Measurements from ENCODE around the gene HRC. TPM values are rescaled to one million over a fixed set of nuclear protein-coding genes. Genes with fewer than 3 reads are reported as not detected.
"Not testable (repeated sequence)": the region's sequence is repeated elsewhere in the genome, so short reads cannot be mapped to it uniquely, and the experiment has no call there.

The HRC gene
- total RNA-seq, 1 donor from 2014 or later = not detected

DNA sequence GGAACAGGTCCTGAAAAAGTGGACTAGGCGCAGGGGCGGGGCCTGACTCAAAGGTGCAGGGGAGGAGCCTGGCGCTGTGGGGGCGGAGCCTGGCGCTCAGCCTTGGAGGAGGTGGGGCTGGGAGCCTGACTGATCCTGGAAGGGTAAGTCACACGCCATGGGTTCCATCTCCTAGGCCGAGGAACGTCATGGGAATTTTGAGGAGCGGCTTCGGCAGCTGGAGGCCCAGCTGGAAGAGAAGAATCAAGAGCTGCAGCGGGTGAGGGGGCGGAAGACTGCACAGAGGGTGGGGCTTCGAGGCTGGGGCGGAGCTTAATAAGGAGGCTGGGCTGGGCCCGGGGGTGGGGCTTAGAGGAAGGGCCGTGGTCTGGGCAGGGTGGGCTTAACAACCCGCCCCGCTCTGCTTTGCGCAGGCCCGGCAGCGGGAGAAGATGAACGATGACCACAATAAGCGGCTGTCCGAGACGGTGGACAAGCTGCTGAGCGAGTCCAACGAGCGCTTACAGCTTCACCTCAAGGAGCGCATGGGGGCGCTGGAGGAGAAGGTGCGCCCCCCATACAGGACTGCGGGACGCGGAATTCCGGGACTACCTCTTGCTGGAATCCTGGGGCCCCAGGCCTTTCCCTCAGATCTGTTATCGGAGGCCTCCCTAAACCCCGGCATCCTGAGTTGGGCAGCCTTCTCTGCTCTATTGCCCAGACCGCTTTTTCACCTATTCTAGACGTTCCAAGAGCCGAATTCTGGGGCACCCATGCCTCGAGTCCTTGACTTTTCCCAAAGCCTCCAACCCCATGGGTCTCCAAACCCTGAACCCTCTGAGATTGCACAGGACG, 21.4 kb downstream of the HRC start:
- H3K4me3 ChIP-seq (ENCODE audit: low read depth, low read length) = peak overlapping the region; percentile 42
- TF ChIP-seq, protein P1, sequence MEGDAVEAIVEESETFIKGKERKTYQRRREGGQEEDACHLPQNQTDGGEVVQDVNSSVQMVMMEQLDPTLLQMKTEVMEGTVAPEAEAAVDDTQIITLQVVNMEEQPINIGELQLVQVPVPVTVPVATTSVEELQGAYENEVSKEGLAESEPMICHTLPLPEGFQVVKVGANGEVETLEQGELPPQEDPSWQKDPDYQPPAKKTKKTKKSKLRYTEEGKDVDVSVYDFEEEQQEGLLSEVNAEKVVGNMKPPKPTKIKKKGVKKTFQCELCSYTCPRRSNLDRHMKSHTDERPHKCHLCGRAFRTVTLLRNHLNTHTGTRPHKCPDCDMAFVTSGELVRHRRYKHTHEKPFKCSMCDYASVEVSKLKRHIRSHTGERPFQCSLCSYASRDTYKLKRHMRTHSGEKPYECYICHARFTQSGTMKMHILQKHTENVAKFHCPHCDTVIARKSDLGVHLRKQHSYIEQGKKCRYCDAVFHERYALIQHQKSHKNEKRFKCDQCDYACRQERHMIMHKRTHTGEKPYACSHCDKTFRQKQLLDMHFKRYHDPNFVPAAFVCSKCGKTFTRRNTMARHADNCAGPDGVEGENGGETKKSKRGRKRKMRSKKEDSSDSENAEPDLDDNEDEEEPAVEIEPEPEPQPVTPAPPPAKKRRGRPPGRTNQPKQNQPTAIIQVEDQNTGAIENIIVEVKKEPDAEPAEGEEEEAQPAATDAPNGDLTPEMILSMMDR (conservative IDR thresholded peaks at IDR 0.05; ENCODE audit: low read depth, low read length) = peak; percentile 21
- DNase-seq (ENCODE audit: low read depth) = no peak

DNA sequence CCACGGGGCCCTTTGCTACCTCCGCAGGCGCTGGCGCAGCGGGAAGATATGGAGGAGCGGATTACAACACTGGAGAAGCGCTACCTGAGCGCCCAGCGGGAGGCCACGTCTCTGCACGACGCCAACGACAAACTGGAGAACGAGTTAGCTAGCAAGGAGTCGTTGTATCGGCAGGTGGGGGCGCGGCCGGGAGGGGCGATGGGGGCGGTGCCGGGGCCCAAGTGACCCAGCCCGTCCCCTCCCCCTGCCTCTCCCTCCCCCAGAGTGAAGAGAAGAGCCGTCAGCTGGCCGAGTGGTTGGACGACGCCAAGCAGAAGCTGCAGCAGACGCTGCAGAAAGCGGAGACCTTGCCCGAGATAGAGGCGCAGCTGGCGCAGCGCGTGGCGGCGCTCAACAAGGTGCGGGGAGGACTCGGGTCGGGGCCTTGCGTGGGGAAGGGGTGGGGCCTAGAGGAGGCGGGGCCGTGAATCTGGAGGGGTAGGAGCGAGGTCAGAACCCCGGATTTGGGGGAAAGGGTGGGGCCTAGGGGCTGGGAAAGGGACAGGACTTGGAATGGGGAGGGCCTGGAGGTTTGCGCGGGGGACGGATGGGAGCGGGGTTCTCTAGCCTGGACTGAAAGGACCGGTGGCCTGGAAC, 22.1 kb downstream of the HRC start:
- H3K4me3 ChIP-seq (ENCODE audit: low read depth, low read length) = peak overlapping the region; percentile 42
- TF ChIP-seq, protein P1 (conservative IDR thresholded peaks at IDR 0.05; ENCODE audit: low read depth, low read length) = no peak
- DNase-seq (ENCODE audit: low read depth) = no peak

DNA sequence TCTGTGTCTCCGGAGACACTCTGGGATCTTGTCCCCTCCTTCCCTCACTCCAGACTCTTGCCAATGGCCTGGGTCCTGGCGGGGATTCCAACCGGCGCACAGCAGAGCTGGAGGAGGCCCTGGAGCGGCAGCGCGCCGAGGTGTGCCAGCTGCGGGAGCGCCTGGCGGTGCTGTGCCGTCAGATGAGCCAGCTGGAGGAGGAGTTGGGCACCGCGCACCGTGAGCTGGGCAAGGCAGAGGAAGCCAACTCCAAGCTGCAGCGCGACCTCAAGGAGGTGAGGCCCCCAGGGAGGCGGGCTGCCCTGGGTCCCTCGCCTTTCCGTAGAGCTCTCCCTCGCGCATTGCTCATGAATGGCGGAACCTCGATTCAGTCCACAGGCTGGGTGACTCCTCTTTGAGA, 24.9 kb downstream of the HRC start:
- H3K4me3 ChIP-seq (ENCODE audit: low read depth, low read length) = no peak overlapping the region
- DNase-seq (ENCODE audit: low read depth) = no peak
- TF ChIP-seq, protein P1 (conservative IDR thresholded peaks at IDR 0.05; ENCODE audit: low read depth, low read length) = no peak

DNA sequence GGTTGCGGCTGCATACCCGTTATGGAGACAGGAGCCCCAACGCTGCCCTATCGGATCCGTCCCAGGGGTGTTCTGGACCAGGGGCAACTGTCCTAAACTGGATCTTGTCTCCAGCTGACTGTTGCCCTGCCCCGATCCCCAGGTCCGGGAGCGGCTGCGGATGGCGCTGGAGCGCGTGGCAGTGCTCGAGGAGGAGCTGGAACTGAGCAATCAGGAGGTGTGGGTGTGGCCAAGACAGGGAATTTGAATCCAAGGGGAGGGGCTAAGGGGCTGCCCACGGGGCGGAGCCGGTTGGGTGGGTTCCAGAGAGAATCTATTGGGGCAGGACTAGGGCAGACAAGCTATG, 26.0 kb downstream of the HRC start:
- H3K4me3 ChIP-seq (ENCODE audit: low read depth, low read length) = no peak overlapping the region
- no peak for DNase-seq (ENCODE audit: low read depth)
- TF ChIP-seq, protein P1 (conservative IDR thresholded peaks at IDR 0.05; ENCODE audit: low read depth, low read length) = no peak

DNA sequence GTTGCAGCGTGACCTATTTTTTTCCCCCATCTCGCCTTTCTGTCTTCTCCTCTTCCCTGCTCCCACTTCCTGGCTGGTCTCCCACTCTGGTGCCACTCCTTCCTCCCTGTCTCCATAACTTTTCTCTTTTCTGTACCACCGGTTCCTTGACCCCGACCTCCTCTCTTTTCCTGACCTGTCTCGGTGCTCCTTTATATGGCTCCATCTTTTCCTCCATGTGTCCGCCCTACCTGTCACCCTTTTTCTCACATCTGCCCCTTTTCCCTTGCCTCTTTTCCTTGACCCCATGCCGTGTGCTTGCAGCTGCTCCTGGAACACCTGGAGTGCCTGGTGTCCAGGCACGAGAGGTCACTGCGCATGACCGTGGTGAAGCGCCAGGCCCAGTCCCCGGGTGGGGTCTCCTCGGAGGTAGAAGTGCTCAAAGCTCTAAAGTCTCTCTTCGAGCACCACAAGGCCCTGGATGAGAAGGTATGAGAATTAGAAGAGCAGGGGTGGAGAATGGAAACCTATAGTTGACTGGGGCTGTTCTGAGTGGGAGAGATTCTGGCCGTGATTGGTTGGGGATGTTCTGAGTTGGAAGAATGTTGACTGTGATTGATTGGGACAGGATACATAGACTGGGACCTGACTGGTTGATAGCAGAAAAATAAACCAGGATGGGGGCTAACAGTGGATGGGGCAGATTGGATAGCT, 26.5 kb downstream of the HRC start:
- no peak for DNase-seq (ENCODE audit: low read depth)
- peak overlapping the region; percentile 56 for H3K4me3 ChIP-seq (ENCODE audit: low read depth, low read length)
- TF ChIP-seq, protein P1 (conservative IDR thresholded peaks at IDR 0.05; ENCODE audit: low read depth, low read length) = no peak

DNA sequence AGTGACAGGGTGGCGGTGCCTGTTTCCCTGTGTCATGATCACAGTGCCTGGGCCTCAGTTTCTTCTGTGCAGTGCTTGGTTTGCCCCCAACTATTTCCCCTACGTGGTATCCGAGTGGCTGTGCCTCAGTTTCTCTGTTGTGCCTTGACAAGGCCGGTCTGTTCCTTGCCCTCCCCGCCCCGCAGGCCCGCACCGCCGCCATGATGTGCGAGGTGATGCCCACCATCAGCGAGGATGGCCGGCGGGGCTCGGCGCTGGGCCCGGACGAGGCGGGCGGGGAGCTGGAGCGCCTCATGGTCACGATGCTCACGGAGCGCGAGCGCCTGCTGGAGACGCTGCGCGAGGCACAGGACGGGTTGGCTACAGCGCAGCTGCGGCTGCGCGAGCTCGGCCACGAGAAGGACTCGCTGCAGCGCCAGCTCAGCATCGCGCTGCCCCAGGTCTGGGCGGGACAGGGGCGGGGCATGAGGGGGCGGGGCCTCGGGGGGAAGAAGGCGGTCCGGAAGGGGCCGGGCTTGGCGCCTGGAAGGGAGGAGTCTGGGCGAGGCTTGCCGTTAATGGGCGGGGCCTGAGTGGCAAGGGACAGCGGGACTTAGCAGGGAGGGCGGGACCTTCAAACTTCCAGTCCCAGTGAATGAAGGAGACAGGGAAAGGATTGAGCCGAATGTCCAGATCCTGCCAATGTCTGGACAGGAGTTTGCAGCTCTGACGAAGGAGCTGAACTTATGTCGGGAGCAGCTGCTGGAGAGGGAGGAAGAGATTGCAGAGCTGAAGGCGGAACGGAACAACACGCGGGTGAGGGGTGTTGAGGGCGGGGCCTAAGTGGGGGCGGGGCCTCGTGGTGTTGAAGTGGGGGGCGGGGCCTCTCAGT, 27.3 kb downstream of the HRC start:
- peak overlapping the region; percentile 56 for H3K4me3 ChIP-seq (ENCODE audit: low read depth, low read length)
- DNase-seq (ENCODE audit: low read depth) = no peak
- TF ChIP-seq, protein P1 (conservative IDR thresholded peaks at IDR 0.05; ENCODE audit: low read depth, low read length) = peak; percentile 3

DNA sequence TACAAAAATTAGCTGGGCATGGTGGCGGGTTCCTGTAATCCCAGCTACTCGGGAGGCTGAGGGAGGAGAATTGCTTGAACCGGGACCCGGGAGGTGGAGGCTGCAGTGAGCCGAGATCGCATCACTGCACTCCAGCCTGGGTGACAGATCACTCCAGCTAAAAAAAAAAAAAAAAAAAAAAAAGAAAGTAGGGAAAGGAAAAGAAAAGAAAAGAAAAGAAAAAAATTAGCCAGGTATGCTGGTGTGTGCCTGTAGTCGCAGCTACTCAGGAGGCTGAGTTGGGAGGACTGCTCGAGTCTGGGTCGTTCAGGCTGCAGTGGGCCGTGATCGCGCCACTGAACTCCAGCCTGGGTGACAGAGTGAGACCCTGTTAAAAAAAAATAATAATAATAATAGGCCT, 28.0 kb downstream of the HRC start:
- not testable (repeated sequence) for H3K4me3 ChIP-seq (ENCODE audit: low read depth, low read length); DNase-seq (ENCODE audit: low read depth)
